Stimulated activated CD8-positive, alpha-beta memory T cell treated with anti-CD3 and anti-CD28 coated beads, Interleukin-7, amount 100 ng/mL, for 1 hour (primary cell): ENCODE data around the gene CTSF.
"Not testable (repeated sequence)": the region's sequence is repeated elsewhere in the genome, so short reads cannot be mapped to it uniquely, and the experiment has no call there.

Experiments
- DNase-seq, 2 donors: peaks; one replicate each; pipeline ENCODE4 v3.0.0-alpha.2; 2020; ENCODE audit warnings: low read depth in 2 of 2

CTSF gene

DNA sequence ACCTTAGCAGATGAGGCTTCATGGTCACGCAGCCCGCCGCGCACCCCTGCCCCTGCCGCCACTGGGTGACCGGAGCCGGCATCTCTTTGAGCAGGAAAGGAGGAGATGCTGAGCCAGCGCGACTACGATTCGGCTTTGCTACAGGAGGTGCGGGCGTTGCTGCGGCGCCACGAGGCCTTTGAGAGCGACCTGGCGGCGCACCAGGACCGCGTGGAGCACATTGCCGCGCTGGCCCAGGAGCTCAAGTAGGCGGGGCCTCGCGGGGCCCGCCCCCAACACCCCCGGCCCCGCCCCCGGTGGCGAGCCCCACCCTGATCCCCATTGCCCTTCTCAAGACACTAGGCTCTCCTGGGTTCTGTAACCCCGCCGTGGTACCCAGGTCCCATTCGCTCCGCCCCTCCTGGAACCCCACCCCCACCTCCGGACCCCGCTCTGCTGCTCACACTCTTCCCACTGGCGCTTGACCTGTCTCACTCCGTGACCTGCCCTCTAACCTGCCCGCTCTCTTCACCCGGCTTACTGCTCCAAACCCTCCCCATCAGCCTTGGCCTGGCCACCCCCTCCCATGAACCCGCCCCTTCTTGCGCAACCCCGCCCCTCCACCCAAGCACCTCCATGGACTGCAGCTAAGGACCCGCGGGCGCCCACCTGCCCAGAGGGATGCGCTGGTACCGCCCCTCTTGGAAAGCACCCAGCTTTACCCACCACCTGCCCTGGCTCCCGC lies 9.1 kb downstream of the CTSF start:
- DNase-seq = no peak

DNA sequence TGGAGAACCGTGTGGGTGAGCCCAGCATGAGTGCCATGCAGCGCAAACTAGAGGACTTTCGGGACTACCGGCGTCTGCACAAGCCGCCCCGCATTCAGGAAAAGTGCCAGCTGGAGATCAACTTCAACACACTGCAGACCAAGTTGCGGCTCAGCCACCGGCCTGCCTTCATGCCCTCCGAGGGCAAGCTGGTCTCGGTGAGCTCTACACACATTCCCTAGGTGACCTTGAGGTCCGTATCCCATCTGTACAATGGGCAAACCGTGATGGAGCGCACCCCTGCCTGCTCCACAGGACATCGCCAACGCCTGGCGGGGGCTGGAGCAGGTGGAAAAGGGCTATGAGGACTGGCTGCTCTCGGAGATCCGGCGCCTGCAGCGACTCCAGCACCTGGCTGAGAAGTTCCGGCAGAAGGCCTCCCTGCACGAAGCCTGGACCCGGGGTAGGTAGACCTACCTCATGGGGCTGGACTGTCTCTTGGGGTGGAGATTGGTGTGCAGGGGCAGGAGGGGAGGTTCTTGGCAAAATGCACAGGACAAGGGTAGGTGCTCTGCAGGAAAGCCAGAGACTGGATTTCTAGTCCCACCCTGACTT lies 10.6 kb downstream of the CTSF start:
- no peak for DNase-seq

DNA sequence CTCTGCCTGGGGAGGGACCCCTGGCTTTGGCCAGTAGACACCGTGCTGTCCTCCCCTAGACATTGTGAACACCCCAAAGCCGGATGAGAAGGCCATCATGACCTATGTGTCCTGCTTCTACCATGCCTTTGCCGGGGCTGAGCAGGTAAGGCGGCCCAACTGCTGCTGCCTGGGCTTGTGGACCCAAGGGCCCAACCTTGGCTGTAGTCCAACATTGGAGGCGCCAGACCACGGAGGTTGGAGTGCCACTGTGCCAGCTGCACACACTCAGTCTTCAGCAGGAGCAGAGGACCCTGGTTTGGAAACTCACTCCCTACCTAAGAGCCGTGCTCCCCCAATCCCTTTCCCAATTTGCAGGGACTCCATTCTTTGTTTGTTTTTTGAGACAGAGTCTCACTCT lies 12.3 kb downstream of the CTSF start:
- DNase-seq = no peak

DNA sequence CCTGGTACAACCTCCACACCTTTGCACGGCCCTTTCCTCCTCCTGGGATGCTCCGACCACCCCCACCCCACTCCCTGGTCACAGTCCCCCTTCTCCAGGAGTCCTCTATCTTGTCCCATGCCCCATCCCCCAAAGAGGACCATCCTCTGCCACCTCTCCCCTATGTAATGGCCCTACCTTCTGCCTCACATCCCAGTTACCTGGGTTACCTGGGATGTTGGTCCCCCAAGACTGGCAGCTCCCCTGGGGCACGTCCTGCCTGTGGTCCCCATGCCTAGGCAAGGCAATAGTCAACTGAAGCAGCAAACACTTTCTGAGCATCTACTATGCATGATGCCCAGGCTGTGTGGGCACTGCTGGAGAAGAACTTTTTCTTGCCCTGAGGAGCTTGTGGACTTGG lies 13.0 kb downstream of the CTSF start:
- no peak for DNase-seq

DNA sequence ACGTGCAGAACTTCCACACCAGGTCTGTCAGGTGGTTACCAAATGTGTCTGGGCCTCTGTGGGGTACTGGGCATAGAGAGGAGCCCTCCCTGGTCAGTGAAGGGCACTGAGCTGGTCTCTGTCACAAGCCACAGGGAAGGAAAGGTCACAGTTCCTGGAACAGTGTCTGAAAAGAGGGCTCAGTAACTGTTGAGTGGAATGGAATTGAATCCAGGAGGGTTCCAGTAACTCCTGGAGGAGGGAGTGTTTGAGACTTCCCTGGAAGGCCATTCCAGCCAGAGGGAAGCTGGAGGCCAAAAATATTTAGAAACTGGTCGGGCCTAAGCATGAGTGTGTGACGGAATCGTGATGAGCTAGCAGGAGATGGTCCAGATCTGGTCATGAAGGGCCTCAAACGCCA lies 13.8 kb downstream of the CTSF start:
- DNase-seq = no peak

DNA sequence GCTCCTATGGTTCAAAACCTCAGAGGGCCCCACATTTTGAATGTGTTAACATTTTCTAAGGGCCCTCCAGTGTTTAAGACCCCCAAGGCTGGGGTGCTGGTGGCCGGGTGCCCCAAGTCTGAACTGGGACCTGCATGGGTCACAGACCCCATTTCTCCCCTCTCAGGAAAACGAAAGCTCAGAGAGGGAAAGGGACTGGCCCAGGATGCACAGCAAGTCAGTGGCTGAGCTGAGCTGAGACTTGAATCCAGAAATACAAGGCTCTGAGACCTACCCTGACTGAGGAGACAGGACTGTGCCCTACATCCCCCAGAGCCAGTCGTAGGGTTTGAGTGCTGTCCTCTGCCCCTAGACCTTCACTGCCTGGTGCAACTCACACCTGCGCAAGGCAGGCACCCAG lies 17.5 kb downstream of the CTSF start:
- no peak for DNase-seq

DNA sequence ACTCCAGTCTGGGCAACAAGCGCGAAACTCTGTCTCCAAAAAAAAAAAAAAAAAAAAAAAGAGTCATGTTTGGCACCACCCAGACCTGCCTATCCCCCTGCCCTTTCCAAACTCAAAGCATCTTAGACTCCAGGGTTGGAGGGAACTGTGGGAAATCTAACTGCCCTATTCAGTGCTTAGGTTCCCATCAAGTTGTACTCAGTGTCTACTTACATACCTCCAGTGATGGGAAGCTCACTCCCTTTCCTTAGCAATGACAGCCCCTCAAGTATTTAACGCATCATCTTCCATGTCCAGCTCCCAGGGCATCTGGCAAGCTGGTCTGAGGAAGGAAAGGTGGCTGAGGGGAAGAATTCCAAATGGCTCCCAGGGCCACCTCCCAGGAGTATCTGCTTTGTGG lies 18.7 kb downstream of the CTSF start:
- no peak for DNase-seq

DNA sequence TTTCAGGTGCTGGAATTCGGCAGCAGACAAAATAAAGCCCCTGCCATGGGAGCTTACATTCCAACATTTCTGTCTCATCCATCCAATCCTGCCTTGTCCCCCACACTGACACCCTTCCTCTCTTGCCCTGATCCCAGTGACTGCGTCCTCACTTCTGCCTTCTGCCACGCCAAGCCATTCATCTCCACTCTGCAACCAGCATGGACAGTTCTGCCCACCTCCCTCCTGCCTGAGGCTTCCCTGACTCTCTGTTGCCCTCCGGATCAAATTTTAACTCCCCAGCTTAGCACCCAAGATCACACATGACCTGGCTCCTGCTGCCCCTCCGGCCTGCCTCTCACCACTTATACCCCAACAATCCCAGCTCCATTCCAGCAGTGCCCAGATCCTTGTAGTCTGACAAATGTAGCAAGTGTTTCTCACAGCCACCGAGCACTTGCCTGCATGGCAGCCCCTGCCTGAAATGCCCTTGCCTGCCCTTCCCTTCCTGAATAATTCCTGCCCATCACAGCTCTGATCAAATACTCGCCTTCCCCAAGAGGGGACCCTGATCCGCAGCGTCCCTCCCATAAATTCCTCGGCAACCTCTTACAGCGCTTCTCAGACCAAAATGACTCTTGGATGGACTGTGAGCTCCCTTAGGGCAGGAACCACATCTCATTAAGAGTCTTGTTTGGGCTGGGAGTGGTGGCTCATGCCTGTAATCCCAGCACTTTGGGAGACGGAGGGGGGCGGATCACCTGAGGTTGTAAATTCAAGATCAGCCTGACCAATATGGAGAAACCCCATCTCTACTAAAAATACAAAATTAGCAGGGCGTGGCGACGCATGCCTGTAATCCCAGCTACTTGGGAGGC lies 19.4 kb downstream of the CTSF start:
- no peak for DNase-seq

DNA sequence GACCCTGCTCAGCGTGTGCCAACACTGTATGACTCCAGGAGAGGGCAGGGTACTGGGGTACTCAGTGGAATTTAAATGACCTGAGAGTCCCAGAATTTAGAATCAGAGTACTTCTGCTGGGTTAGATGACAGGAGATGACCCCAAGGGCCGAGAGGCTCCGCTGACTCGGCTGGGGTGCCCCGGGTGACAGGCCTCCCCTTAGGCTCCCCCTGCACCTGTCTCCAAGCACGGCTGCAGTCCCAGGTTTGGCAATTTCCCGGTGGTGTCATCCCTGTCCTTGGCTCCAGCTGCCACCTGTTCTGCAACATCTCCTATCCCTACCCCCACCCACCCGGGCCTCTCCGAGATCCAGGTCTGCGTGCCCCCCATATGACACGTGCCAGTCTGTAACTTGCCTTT lies 20.4 kb downstream of the CTSF start:
- no peak for DNase-seq

DNA sequence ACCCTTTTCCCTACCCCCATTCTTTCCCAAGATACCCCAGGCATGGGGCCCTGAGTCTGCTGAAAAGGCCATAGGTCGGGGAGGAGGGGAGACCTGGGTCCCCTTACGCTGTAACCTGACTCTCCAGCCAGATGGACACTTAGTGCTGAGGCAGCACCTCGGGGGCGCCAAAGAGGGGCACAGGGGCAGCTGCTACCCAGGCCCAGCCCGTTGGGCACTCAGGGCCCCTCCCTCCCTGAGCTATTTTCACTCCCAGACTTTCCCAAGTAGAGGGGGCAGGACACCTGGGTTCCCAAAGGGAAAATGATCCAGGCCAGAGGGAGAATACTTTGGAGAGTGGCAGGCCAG lies 20.8 kb downstream of the CTSF start:
- no peak for DNase-seq

DNA sequence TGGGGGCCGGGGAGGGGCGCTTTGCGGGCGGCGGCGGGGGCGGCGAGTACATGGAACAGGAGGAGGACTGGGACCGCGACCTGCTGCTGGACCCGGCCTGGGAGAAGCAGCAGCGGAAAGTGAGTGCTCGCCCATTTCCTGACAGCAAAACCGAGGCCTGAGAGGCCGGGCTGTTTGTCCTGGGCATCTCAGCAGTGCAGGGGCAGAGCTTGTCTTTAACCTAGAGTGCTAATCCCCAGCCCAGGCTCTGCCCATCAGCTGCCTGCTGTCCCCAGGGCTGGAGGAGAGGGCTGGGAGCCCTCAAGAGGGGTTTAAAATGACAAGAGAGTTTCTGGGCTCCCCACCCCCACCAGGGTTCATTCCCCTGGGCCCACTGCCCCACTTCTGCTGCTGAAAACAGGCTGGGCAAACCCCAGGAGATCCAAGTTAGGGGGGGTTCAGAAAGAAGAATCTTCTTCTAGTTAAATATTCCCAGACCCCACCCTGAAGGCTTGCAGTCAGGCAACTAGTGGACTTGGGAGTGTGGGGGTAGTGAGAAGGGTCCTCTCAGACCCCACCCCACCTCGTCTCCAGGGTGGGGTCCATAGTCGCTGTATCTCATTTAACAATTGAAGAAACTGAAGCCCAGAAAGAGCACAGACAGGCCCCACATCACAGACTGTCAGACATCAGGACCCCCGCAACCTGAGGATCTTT lies 21.3 kb downstream of the CTSF start:
- no peak for DNase-seq

DNA sequence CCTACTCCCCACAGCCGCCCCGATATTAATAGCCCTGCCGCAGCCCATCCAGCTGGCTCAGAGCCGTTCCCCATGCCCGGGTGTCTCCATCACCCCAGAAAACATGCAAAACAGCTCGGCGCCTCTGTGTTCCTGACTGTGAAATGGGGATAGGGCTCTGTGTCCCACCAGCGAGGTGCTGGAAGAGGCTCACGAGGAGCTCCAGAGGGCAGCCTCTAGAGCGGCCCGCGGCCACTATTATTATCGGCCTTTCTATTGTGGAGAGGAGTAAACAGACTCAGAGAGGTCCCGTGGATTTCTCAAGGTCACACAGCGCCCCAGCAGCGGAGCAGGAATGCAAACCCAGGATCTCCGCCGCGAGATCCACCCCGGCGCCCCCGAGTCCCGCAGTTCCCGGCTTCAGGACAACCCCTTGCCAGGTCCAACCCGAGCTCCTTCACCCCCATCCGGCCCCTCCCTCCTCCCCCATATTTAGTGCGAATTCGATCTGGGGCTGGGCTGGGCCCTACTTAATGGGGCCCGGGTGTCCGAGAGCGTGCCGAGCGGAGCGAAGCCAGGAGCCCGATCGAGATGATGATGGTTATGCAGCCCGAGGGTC lies 21.9 kb downstream of the CTSF start, which contains the start of gene ACTN3:
Gene ACTN3, plus strand, starts transcription at position 536 of the 598 bp plus-strand sequence. Its CDS starts 35 bp downstream, at position 571.
- no peak for DNase-seq

DNA sequence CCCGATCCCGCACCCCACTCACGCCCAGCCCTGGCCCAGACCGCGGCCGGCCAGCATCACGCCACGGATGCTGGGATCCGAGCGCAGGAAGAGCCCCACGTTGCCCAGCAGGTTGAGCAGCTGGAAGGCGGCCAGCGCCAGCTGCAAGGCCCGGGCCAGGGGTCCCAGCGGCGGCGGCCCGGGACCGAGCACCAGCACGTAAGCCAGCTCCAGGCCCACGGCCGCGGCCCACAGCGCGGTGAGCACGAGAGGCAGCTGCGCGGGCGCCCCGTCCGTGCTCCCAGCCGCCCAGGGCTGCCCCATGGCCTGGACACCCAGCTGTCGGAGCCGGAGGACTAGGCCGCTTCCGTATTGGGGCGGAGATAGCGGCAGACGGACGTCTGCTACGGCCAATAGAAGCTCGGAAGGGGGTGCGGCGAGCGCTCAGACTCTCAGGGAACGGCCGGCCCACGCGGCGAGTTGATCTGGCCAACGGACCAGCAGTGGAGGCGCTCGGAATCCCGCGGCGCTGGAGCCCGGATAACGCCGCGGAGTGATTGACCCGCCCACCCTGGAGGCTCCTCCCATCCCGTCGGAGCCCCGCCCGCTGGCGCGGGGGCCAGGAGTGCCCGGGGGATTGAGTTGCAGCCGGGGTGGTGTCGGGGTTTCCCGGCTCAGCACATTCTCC lies 22.6 kb downstream of the CTSF start, which contains the start of gene ZDHHC24:
Gene ZDHHC24, minus strand, starts transcription at position 348 of the 667 bp plus-strand sequence. Its CDS starts 45 bp downstream, at position 303.
- DNase-seq = peak; percentile 59 to 63

DNA sequence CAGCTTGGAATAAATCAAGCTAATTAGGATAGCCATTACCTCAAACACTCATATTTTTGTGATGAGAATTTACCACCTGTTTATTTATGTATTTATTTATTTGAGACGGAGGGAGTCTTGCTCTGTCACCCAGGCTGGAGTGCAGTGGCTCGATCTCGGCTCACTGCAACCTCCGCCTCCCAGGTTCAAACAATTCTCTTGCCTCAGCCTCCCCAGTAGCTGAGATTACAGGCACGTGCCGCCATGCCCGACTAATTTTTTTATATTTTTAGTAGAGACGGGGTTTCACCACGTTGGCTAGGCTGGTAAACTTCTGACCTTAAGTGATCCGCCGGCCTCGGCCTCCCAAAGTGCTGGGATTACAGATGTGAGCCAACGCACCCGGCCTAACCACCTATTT lies 23.5 kb downstream of the CTSF start:
- not testable (repeated sequence) for DNase-seq

DNA sequence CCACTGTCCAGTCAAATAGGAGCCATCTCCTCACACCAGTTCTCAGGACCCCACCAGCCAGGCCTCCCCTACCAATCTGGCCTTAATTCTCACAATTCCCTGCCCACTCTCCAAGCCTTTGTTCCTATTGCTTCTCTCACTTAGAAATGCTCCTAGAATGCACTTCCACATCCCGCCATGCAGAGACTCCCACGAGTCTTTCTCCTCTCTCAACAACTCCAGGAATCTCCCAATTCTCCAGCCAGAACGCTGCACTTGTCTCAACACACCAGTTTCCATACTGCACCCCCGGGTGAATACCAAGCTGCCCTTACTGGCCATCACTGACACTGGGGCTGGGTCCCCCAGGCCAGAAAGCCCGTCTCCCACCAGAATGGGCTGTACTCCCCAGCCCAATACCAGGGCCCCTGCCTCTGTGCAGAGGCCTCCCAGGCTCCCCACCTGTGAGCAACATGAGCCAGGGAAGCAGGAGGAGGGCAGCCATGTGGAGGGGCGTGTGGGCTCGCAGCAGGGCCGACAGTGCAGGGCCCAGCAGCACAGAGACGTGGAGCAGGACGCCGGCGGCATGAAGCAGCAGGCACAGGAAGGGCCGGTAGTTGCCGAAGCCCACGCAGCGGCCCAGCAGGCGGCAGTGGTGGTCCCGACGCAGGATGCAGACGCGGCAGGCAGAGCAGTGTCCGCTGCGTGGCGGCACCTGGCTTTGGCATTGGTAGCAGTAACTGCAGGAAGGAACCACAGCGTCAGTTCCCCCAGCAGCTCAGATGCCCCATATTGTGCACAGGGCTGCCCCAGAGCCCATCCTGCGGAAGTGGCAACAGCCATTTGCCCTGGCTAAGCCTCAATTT lies 24.9 kb downstream of the CTSF start:
- DNase-seq = peak; percentile 31 to 41

DNA sequence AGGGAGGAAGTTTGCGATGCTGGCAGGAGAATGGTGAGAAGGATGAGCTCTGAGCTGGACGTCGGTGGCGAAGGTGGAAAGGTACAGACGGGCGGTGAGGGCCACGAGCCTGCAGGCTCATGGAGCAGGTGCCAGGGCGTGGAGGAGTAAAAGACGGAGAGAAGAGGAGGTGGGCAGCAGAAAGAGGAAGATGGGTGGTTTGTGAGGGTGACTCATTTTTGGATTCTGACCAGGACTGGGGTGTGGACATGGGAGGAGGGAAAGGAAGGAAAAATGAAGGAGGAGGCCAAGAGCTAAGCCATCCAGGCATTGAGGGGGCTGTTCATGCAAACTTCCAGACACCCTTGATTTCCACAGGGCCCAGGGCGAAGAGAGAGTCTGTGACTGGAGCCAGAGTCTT lies 26.0 kb downstream of the CTSF start:
- DNase-seq = no peak

DNA sequence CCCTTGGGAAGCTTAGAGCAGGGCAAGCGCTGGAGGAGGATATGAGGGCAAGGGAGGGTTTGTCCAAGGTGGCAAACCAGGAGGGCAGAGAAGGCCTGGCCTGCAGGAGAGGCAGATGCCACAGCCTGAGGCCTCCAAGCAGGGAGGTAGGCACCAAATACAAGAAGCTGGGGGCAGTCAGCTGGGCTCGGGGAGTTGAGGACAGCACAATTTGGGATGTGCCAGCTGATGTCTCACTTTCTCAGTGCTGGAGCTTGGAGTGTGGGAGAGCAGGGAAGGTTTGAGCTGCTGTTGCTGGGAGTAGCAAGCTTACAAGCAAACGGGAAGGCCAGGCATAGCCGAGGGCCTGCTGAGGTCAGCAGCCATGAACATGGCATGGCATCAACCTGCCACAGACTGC lies 26.5 kb downstream of the CTSF start:
- no peak for DNase-seq

DNA sequence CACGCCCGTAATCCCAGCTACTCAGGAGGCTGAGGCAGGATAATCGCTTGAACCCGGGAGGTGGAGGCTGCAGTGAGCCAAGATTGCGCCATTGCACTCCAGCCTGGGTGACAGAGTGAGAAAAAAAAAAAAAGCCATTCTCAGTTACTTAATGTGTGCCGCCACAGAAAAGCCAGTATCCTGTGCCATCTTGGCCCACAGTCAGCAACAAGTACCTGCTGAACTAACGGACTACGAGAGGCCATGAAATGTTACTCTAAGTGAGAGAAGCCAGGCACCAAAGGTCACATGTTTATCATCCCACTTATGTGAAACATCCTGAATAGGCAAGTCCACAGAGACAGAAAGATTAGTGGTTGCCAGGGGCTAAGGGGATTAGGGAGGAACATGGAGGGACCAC lies 27.8 kb downstream of the CTSF start:
- DNase-seq = not testable (repeated sequence)

DNA sequence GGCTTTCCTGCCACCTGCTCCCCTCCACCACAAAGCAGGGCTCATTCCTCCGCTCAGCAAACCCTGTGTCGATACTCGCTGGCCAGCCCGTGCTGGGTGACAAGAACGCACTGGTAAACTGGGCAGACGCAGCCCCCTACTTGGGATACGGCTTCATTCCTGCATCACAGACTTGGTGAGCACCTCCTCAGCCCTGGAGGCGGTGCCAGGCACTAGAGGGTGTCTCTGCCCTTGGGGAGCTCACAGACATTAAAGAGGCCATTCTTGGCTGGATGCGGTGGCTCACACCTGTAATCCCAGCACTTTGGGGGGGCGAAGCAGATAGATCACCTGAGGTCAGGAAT lies 28.6 kb downstream of the CTSF start:
- DNase-seq = no peak

DNA sequence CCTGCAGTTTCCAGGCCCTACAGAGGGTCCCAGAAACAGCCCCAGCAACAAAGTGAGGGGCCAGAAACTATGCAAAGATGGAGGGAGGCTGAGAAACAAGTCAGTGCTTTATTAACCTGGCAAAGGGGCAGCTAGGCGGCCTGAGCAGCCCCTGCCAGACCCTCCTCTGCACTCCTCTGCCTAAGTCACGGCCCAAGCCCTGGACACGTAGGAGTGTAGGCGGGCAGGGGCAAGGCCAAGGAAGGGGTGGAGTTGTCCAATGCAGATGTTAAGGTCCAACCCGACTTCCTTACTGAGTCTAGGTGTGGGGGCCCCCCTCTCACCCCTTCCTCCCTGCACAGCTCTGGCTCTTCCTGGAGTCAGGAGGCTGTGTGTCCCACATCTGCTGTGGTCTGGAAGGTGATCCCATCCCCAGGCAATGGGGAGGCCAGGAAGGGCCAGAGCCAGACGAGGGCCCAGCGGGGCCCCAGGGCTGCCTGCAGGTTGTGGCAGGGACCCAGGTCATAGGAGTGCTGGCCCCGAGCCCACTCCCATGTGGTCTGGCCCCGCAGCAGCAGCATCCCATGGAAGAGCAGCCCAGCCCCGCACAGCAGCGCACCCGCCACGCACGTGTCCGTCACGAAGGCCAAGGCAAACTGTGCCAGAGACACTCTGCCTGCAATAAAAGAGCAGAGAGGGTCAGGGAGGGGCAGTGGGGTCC lies 29.1 kb downstream of the CTSF start:
- no peak for DNase-seq
